NCI-H1092 treated with DMSO at 0.1 percent for 48 hours (cell line): ENCODE data around the gene NCKIPSD.
A peak's percentile ranks its signal among the peaks of the same experiment; 100 is the strongest.

Source experiments
- DNase-seq: peaks from one replicate; lab custom pipeline; 2025; lab: John Stamatoyannopoulos, UW

Gene NCKIPSD

GRCh38 chr3:48647714-48648113 lies 38.0 kb downstream of the NCKIPSD start:
- no peak for DNase-seq

- DNase-seq = no peak
Measured at GRCh38 chr3:48644898-48645760, 40.6 kb downstream of the NCKIPSD start.

- DNase-seq = no peak
Measured at GRCh38 chr3:48642605-48643004, 43.1 kb downstream of the NCKIPSD start.

GRCh38 chr3:48641396-48641795 lies 44.3 kb downstream of the NCKIPSD start:
- no peak for DNase-seq

GRCh38 chr3:48639944-48640606 lies 45.6 kb downstream of the NCKIPSD start:
- DNase-seq = no peak

- DNase-seq = no peak
Measured at GRCh38 chr3:48637305-48637704, 48.4 kb downstream of the NCKIPSD start.

- no peak for DNase-seq
Measured at GRCh38 chr3:48636149-48636655, 49.5 kb downstream of the NCKIPSD start.

GRCh38 chr3:48635222-48636021 lies 50.3 kb downstream of the NCKIPSD start, which contains the start of gene SLC26A6:
Gene SLC26A6, minus strand, starts transcription at chr3:48635461. Its CDS starts 68 bp downstream, at chr3:48635393.
- DNase-seq = peak; percentile 81

GRCh38 chr3:48634661-48635221 lies 51.0 kb downstream of the NCKIPSD start:
- DNase-seq = peak; percentile 11

GRCh38 chr3:48633743-48634142 lies 52.0 kb downstream of the NCKIPSD start:
- DNase-seq = no peak

GRCh38 chr3:48633256-48633655 lies 52.5 kb downstream of the NCKIPSD start:
- no peak for DNase-seq

- DNase-seq = no peak
Measured at GRCh38 chr3:48631516-48632448, 53.9 kb downstream of the NCKIPSD start.

GRCh38 chr3:48630833-48631232 lies 54.9 kb downstream of the NCKIPSD start:
- DNase-seq = no peak

GRCh38 chr3:48630407-48630806 lies 55.3 kb downstream of the NCKIPSD start:
- no peak for DNase-seq

- DNase-seq = no peak
Measured at GRCh38 chr3:48629894-48630293, 55.8 kb downstream of the NCKIPSD start.

- DNase-seq = no peak
Measured at GRCh38 chr3:48628277-48629017, 57.3 kb downstream of the NCKIPSD start.

GRCh38 chr3:48625600-48625999 lies 60.1 kb downstream of the NCKIPSD start:
- DNase-seq = no peak

GRCh38 chr3:48624767-48625166 lies 60.9 kb downstream of the NCKIPSD start:
- no peak for DNase-seq

- DNase-seq = peak; percentile 84
Measured at GRCh38 chr3:48623851-48624547, 61.7 kb downstream of the NCKIPSD start.
